SW480 (cell line): ENCODE results near the gene NTRK3.

Experiments
- DNase-seq: peaks from one replicate; pipeline ENCODE4 v3.0.0-alpha.2; 2016; ENCODE audit warnings: low spot score

Gene NTRK3

GRCh38 chr15:87826119-87826747, 430.3 kb downstream of the NTRK3 start:
- no peak for DNase-seq

GRCh38 chr15:87818756-87819155, 437.8 kb downstream of the NTRK3 start:
- DNase-seq = no peak

- DNase-seq = no peak
These were observed 439.0 kb downstream of the NTRK3 start for GRCh38 chr15:87817553-87817952.

- no peak for DNase-seq
These were observed 439.7 kb downstream of the NTRK3 start for GRCh38 chr15:87816811-87817210.

GRCh38 chr15:87816016-87816415, 440.5 kb downstream of the NTRK3 start:
- no peak for DNase-seq
